LHCN-M2 (cell line): ENCODE results near the gene PVRIG. TPM values are rescaled to one million over a fixed set of nuclear protein-coding genes. Genes with fewer than 3 reads are reported as not detected.
"Not testable (repeated sequence)": the region's sequence is repeated elsewhere in the genome, so short reads cannot be mapped to it uniquely, and the experiment has no call there.

Source experiments
- DNase-seq: peaks from one replicate; pipeline ENCODE4 v3.0.0-alpha.2; 2012; ENCODE audit warnings: low read depth
- polyA plus RNA-seq: library from polyadenylated mRNA; unstranded; fragments of >200 nt; gene quantifications from one replicate; pipeline ENCODE4 v1.2.1, GENCODE V29; 2012; ENCODE audit warnings: missing spikeins
- total RNA-seq: library from RNA; depleted of rRNA; stranded (reverse); fragments of >200 nt; gene quantifications from 2 replicates; pipeline ENCODE4 v1.2.3, GENCODE V29; 2014; rRNA removed

The PVRIG gene
- total RNA-seq = not detected in 2 replicates
- polyA plus RNA-seq = 0.15 TPM

DNA sequence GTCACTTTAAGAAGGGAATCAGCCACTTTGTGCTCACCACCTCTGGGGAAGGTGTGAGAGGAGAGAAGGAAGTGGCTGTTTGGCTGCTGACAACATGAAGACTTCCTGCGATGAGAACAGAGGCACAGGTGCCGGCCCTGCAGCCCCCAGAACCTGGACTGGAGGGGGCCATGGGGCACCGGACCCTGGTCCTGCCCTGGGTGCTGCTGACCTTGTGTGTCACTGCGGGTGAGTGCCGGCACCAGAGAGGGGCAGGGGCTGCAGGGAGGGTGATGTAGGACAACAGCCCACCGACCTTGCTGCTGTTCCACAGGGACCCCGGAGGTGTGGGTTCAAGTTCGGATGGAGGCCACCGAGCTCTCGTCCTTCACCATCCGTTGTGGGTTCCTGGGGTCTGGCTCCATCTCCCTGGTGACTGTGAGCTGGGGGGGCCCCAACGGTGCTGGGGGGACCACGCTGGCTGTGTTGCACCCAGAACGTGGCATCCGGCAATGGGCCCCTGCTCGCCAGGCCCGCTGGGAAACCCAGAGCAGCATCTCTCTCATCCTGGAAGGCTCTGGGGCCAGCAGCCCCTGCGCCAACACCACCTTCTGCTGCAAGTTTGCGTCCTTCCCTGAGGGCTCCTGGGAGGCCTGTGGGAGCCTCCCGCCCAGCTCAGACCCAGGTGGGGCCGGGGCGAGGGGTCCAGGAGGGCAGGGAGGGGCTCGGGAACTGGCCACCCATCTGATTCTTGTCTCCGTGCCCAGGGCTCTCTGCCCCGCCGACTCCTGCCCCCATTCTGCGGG, at the start of gene PVRIG:
TSS of gene PVRIG (plus strand) at position 149 of the 785 bp plus-strand sequence. CDS start at position 171, 22 bp downstream.
- not testable (repeated sequence) for DNase-seq

DNA sequence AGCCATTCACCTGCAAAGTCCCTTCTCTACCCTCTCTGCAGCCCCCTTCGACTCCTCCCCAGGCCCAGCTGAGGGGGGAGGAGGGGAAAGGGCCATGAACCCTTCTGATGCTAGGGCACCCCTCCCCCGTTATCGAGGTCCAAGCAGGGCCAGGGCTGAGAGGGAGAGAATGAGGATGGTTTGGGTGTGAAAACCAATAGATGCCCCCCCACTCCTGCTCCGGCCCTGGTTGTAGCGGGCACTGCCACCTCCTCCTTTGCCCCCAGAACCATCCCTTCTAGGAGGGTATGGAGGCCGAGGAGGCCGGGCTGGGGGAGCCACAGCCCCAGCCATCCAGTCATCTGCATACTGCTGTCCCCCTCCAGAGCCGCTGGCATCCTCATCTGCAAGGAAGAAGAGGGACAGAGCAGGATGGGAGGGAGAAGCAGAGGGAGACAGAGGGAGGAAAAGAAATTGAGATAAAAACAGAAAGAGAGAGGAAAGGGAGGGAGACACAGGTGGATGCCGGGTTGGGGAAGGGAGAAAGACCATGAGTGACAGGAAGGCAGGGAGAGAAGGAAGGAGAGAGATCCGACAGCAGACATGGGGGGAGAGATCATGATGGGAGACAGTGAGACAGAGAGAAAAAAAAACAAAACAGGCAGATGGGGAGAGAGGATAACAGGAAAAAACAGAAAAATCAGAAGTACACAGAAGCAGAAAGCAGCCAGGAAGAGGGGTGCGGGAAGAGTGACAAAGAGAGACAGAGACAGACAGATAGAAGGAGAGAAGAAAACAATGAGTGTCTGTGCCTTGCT, 49.5 kb upstream of the PVRIG start:
- no peak for DNase-seq

- DNase-seq = no peak
These were observed 48.6 kb upstream of the PVRIG start for GRCh38 chr7:100171087-100171681.

- DNase-seq = no peak
These were observed 47.9 kb upstream of the PVRIG start for GRCh38 chr7:100171840-100172239.

- DNase-seq = no peak
These were observed 45.8 kb upstream of the PVRIG start for GRCh38 chr7:100173806-100174495.

GRCh38 chr7:100174582-100174981, 45.2 kb upstream of the PVRIG start:
- DNase-seq = no peak

- no peak for DNase-seq
These were observed 44.3 kb upstream of the PVRIG start for GRCh38 chr7:100175296-100175935.

DNA sequence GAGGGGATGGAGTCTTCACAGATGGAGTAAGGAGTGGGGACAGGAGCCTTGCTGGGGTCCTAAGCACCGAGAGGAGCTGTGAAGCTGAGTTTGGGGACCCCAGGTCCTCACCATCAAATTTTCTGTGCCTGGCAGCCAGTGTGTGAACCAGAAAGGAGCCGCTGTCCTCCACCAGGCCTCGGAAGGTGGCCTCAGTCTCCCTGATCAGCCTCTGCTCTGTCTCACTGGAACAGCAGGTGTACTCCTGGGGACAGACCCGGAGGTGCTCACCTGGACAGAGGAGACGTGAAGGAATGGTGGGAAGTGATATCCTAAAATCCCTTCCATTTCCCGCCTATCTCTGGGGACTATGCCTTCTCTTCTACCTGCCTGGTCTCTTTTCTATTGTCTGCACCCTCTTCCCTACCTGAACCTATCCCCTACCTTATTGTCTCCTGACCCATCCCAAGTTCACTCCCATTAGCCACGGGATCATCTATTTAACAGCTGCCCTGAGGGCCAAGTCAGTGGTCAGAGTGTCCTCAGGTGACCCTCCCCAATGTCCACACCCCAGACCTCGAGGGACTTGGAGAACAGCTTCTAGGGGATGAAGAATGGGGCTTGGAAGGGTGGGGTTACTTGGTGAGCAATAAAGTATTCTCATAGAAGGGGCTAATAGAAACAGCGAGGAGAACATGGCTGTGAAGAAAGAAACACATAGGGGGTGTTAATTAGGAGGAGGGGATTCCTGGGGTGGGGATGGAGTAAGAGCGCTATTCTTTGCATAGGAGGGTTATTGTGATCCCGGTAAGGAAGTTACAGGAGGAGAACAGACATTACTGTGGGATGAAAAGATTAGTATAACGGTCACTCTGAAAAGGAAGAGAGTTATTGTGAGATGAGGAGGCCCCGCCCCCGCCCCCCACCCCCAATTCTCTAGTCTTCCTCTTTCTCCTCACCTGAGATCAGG, 43.4 kb upstream of the PVRIG start:
- peak; percentile 14 for DNase-seq

GRCh38 chr7:100177045-100178001, 42.4 kb upstream of the PVRIG start, which contains the start of the genes GPC2 and STAG3:
Gene GPC2 (minus strand): TSS chr7:100177381. CDS start chr7:100177199, 182 bp downstream.
Gene STAG3 (plus strand): TSS chr7:100177918. CDS start chr7:100180557, 2,639 bp downstream.
- DNase-seq = peak; percentile 97

- DNase-seq = not testable (repeated sequence)
These were observed 39.7 kb upstream of the PVRIG start for GRCh38 chr7:100180084-100180483.

DNA sequence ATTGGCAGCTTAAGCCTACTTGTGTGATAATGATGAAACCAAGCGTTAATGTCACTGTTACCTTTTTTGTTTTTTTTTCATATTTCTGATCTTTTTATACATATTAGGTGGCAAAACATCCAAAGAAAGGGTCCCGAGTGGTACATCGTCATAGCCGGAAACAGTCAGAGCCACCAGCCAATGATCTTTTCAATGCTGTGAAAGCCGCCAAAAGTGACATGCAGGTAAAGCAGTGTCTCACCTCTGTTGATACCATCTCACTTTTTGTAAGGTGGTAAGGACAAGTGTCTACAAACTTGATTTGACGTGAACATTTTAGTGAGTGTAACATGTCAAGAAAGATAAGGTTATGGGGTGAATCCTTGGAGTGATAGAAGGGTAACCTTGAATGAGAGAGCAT, 37.1 kb upstream of the PVRIG start:
- not testable (repeated sequence) for DNase-seq

GRCh38 chr7:100183090-100183489, 36.7 kb upstream of the PVRIG start:
- not testable (repeated sequence) for DNase-seq

DNA sequence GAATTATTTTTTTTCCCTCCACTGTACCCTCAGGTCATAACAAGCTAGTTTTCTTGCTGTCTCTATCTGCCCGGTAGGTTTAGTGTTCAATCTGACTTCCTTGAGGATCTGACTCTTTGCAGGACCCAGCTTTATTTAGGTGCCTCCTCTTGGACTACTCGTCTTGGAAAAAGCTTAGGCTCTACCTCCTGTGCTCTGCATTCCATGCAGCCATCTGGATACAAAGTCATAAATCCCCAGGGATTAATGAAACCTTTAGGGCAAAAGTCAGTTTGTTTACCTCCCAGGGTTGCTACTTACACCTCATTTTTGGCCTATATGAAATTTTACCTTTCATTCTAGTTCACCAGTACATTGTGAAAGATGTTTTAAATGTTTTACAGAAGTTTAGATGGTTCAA, 34.0 kb upstream of the PVRIG start:
- DNase-seq = no peak

GRCh38 chr7:100189061-100189460, 30.7 kb upstream of the PVRIG start:
- DNase-seq = no peak

GRCh38 chr7:100190048-100190711, 29.6 kb upstream of the PVRIG start:
- peak; percentile 43 for DNase-seq

- peak; percentile 34 for DNase-seq
These were observed 28.0 kb upstream of the PVRIG start for GRCh38 chr7:100191775-100192174.

DNA sequence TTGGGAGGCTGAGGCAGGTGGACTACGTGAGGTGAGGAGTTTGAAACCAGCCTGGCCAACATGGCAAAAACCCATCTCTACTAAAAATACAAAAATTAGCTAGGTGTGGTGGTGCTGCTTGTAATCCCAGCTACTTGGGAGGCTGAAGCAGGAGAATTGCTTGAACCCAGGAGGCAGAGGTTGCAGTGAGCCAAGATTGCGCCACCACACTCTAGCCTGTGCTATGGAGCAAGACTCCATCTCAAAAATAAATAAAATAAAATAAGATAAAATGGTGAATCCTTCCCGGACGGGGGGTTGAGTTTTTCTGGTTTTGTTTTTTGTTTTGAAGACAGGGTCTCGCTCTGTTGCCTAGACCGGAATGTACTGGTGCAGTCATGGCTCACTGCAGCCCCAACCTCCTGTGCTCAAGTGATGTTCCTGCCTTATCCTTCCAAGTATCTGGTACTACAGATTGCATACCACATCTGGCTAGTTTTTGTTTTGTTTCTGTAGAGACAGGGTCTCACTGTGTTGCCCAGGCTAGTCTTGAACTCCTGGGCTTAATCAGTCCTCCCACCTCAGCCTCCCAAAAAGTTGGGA, 27.4 kb upstream of the PVRIG start:
- DNase-seq = not testable (repeated sequence)

- DNase-seq = no peak
These were observed 26.8 kb upstream of the PVRIG start for GRCh38 chr7:100192969-100193368.
